ENCODE results near the gene CHAMP1. TPM values are rescaled to one million over a fixed set of nuclear protein-coding genes. Genes with fewer than 3 reads are reported as not detected.

Gene CHAMP1
- polyA plus RNA-seq, 1 of the 3 experiments (the other 2 are of a cell fraction) = 28.6 TPM

DNA sequence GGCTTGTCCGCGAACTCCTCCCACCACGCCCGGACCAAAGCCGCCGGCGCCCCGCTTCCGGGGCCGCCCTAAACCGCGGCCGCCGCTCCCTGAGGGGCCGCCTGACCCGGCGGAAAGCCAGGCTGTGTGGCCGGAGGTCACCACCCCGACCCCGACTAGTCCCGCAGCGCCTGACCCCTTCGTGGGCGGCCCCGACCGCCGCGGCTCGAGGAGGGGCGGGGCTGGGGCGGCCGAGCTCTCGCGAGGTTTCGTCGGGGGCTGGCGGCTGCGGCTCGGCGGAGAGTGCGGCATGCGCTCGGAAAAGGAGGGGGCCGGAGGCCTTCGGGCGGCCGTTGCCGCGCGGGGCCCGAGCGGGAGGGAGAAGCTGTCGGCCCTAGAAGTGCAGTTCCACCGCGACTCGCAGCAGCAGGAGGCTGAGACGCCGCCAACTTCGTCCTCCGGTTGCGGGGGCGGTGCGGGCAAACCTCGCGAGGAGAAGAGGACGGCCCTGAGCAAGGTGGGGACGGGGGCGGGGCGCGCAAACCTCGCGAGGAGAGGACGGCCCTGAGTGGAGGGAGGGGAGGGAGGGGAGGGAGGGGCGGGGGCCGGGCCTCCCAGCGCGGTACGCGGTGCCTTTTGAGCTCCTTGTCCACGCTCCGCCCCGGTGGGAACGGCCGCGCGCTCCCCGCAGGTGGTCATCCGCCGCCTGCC lies 32.8 kb upstream of the CHAMP1 start, which contains the start of gene UPF3A (continued):
- TF ChIP-seq, protein P1, sequence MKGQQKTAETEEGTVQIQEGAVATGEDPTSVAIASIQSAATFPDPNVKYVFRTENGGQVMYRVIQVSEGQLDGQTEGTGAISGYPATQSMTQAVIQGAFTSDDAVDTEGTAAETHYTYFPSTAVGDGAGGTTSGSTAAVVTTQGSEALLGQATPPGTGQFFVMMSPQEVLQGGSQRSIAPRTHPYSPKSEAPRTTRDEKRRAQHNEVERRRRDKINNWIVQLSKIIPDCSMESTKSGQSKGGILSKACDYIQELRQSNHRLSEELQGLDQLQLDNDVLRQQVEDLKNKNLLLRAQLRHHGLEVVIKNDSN (IDR thresholded peaks at IDR 0.05; ENCODE audit: borderline replicate concordance, low read depth) = 0 out of 2 replicates have a peak, but pooled peaks have one; percentile 22
- TF ChIP-seq GABPA (IDR thresholded peaks at IDR 0.05; ENCODE audit: low read depth) (no peak; the same call in 1 of the 2 replicates), MXI1 (IDR thresholded peaks at IDR 0.05; ENCODE audit: low read depth, low read length) (peak; percentile 49), TCF12 (IDR thresholded peaks at IDR 0.05) (no peak; the same call in 1 of the 2 replicates), POLR2AphosphoS5 (IDR thresholded peaks at IDR 0.05; ENCODE audit: low read depth, low read length) (peak; percentile 87), EZH2phosphoT487 (IDR thresholded peaks at IDR 0.05; ENCODE audit: borderline replicate concordance, low read depth) (no peak), FOXM1 (IDR thresholded peaks at IDR 0.05; ENCODE audit: low read depth) (peak; percentile 42; the same call in 1 of the 2 replicates), NRF1 (IDR thresholded peaks at IDR 0.05; ENCODE audit: low read depth, low read length) (no peak), FOSL2 (IDR thresholded peaks at IDR 0.05; ENCODE audit: borderline replicate concordance, low read depth) (no peak), RAD21 (IDR thresholded peaks at IDR 0.05; ENCODE audit: low read length) (no peak), RXRA (IDR thresholded peaks at IDR 0.05; ENCODE audit: borderline replicate concordance, low read depth) (no peak), NFIC (IDR thresholded peaks at IDR 0.05; ENCODE audit: borderline replicate concordance) (no peak; the same call in 1 of the 2 replicates), EP300 (IDR thresholded peaks at IDR 0.05; ENCODE audit: borderline replicate concordance in 1 of 2, low read depth in 1 of 2, low read length in 1 of 2) (no peak), RFX5 (IDR thresholded peaks at IDR 0.05; ENCODE audit: low read length) (no peak), ELF1 (IDR thresholded peaks at IDR 0.05) (peak; percentile 41; the same call in 1 of the 2 replicates)
- TF ChIP-seq, protein P2, sequence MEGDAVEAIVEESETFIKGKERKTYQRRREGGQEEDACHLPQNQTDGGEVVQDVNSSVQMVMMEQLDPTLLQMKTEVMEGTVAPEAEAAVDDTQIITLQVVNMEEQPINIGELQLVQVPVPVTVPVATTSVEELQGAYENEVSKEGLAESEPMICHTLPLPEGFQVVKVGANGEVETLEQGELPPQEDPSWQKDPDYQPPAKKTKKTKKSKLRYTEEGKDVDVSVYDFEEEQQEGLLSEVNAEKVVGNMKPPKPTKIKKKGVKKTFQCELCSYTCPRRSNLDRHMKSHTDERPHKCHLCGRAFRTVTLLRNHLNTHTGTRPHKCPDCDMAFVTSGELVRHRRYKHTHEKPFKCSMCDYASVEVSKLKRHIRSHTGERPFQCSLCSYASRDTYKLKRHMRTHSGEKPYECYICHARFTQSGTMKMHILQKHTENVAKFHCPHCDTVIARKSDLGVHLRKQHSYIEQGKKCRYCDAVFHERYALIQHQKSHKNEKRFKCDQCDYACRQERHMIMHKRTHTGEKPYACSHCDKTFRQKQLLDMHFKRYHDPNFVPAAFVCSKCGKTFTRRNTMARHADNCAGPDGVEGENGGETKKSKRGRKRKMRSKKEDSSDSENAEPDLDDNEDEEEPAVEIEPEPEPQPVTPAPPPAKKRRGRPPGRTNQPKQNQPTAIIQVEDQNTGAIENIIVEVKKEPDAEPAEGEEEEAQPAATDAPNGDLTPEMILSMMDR (IDR thresholded peaks at IDR 0.05) = no peak
- TF ChIP-seq, protein P3, sequence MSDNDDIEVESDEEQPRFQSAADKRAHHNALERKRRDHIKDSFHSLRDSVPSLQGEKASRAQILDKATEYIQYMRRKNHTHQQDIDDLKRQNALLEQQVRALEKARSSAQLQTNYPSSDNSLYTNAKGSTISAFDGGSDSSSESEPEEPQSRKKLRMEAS (IDR thresholded peaks at IDR 0.05; ENCODE audit: low read depth) = peak; percentile 41; the same call in 1 of the 2 replicates
- TF ChIP-seq, protein P4, sequence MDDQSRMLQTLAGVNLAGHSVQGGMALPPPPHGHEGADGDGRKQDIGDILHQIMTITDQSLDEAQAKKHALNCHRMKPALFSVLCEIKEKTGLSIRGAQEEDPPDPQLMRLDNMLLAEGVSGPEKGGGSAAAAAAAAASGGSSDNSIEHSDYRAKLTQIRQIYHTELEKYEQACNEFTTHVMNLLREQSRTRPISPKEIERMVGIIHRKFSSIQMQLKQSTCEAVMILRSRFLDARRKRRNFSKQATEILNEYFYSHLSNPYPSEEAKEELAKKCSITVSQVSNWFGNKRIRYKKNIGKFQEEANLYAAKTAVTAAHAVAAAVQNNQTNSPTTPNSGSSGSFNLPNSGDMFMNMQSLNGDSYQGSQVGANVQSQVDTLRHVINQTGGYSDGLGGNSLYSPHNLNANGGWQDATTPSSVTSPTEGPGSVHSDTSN (IDR thresholded peaks at IDR 0.05) = peak; percentile 25; the same call in 1 of the 2 replicates
- TF ChIP-seq, protein P5, sequence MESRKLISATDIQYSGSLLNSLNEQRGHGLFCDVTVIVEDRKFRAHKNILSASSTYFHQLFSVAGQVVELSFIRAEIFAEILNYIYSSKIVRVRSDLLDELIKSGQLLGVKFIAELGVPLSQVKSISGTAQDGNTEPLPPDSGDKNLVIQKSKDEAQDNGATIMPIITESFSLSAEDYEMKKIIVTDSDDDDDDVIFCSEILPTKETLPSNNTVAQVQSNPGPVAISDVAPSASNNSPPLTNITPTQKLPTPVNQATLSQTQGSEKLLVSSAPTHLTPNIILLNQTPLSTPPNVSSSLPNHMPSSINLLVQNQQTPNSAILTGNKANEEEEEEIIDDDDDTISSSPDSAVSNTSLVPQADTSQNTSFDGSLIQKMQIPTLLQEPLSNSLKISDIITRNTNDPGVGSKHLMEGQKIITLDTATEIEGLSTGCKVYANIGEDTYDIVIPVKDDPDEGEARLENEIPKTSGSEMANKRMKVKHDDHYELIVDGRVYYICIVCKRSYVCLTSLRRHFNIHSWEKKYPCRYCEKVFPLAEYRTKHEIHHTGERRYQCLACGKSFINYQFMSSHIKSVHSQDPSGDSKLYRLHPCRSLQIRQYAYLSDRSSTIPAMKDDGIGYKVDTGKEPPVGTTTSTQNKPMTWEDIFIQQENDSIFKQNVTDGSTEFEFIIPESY (IDR thresholded peaks at IDR 0.05; ENCODE audit: borderline replicate concordance, low read depth) = peak; percentile 95
